RPMI8226 (cell line): ENCODE measurements around the gene MEAK7.

Experiments used
- DNase-seq: peaks from one replicate; pipeline ENCODE4 v3.0.0-alpha.2; 2015

Gene MEAK7

GRCh38 chr16:84509032-84509950 lies 4.8 kb upstream of the MEAK7 start:
- DNase-seq: no peak

GRCh38 chr16:84508502-84508901 lies 4.0 kb upstream of the MEAK7 start:
- no peak for DNase-seq

GRCh38 chr16:84507011-84507982 lies 2.8 kb upstream of the MEAK7 start:
- no peak for DNase-seq

GRCh38 chr16:84505249-84506187 lies 1.1 kb upstream of the MEAK7 start:
- no peak for DNase-seq

- no peak for DNase-seq
These were observed 586 bp downstream of the MEAK7 start for GRCh38 chr16:84503751-84504395.

GRCh38 chr16:84502581-84502980 lies 1.9 kb downstream of the MEAK7 start:
- DNase-seq: no peak

GRCh38 chr16:84502075-84502474 lies 2.4 kb downstream of the MEAK7 start:
- no peak for DNase-seq

- no peak for DNase-seq
These were observed 3.3 kb downstream of the MEAK7 start for GRCh38 chr16:84501077-84501735.

GRCh38 chr16:84500531-84500930 lies 3.9 kb downstream of the MEAK7 start:
- DNase-seq: no peak

- DNase-seq: no peak
These were observed 4.8 kb downstream of the MEAK7 start for GRCh38 chr16:84499638-84500037.

- DNase-seq: no peak
These were observed 5.4 kb downstream of the MEAK7 start for GRCh38 chr16:84498859-84499620.

GRCh38 chr16:84498223-84498610 lies 6.2 kb downstream of the MEAK7 start:
- DNase-seq: no peak

GRCh38 chr16:84497418-84498222 lies 6.8 kb downstream of the MEAK7 start:
- no peak for DNase-seq

- DNase-seq: no peak
These were observed 7.5 kb downstream of the MEAK7 start for GRCh38 chr16:84496991-84497390.

- no peak for DNase-seq
These were observed 9.0 kb downstream of the MEAK7 start for GRCh38 chr16:84495506-84495905.

- no peak for DNase-seq
These were observed 15.3 kb downstream of the MEAK7 start for GRCh38 chr16:84489131-84489530.

- no peak for DNase-seq
These were observed 17.1 kb downstream of the MEAK7 start for GRCh38 chr16:84487358-84487757.

GRCh38 chr16:84486551-84487235 lies 17.8 kb downstream of the MEAK7 start:
- no peak for DNase-seq

GRCh38 chr16:84486126-84486525 lies 18.3 kb downstream of the MEAK7 start:
- DNase-seq: no peak
